NB4 (cell line): ENCODE results near the gene SLC52A1.
A peak's percentile ranks its signal among the peaks of the same experiment; 100 is the strongest.
"Not testable (repeated sequence)": the region's sequence is repeated elsewhere in the genome, so short reads cannot be mapped to it uniquely, and the experiment has no call there.

ENCODE experiments used
- DNase-seq: peaks from one replicate; pipeline ENCODE4 v3.0.0; 2010; ENCODE audit warnings: low read depth
- H3K4me3 ChIP-seq: one replicate; pipeline ENCODE4 v1.5.1; 2011; ENCODE audit warnings: mild to moderate bottlenecking, low read depth, low read length, moderate library complexity
- MYC ChIP-seq: IDR thresholded peaks from 2 replicates; pipeline ENCODE4 v1.6.1; 2011; ENCODE audit warnings: low read depth, low read length
- POLR2A ChIP-seq: IDR thresholded peaks from 2 replicates; pipeline ENCODE4 v1.6.1; 2011; ENCODE audit warnings: mild to moderate bottlenecking; ENCODE audit not compliant: insufficient read length; ENCODE audit errors: extremely low read depth
- TF ChIP-seq, protein P1 (sequence below): IDR thresholded peaks from one replicate; pipeline ENCODE4 v1.5.1; 2012; ENCODE audit warnings: low read depth, low read length
- TF ChIP-seq, protein P2 (sequence below): IDR thresholded peaks from 2 replicates; pipeline ENCODE4 v1.6.1; 2011; ENCODE audit warnings: low read depth, low read length

The SLC52A1 gene

DNA sequence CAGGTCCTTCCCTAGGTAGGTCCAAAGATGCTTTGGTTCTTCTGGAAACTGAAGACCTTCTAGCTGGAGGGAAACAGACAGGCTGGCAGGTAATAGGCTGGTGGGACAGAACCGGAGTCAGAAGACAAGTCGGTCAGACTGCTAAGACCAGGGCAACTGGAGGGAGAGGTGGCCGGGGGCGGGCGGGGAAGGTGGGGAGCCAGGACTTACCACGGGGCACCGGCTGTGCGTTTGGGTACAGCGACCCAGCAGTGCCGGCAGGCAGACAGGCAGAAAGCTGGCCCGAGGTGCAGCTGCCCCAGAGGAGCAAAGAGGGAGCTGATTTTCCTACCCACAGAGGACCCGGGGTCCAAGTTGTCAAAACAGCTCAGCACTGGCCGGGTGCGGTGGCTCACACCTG lies 575 bp downstream of the SLC52A1 start:
- TF ChIP-seq, protein P1, sequence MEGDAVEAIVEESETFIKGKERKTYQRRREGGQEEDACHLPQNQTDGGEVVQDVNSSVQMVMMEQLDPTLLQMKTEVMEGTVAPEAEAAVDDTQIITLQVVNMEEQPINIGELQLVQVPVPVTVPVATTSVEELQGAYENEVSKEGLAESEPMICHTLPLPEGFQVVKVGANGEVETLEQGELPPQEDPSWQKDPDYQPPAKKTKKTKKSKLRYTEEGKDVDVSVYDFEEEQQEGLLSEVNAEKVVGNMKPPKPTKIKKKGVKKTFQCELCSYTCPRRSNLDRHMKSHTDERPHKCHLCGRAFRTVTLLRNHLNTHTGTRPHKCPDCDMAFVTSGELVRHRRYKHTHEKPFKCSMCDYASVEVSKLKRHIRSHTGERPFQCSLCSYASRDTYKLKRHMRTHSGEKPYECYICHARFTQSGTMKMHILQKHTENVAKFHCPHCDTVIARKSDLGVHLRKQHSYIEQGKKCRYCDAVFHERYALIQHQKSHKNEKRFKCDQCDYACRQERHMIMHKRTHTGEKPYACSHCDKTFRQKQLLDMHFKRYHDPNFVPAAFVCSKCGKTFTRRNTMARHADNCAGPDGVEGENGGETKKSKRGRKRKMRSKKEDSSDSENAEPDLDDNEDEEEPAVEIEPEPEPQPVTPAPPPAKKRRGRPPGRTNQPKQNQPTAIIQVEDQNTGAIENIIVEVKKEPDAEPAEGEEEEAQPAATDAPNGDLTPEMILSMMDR: no peak
- TF ChIP-seq, protein P2, sequence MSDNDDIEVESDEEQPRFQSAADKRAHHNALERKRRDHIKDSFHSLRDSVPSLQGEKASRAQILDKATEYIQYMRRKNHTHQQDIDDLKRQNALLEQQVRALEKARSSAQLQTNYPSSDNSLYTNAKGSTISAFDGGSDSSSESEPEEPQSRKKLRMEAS: no peak
- TF ChIP-seq POLR2A (no peak), MYC (no peak)
- no peak for DNase-seq
- no peak overlapping the region for H3K4me3 ChIP-seq

DNA sequence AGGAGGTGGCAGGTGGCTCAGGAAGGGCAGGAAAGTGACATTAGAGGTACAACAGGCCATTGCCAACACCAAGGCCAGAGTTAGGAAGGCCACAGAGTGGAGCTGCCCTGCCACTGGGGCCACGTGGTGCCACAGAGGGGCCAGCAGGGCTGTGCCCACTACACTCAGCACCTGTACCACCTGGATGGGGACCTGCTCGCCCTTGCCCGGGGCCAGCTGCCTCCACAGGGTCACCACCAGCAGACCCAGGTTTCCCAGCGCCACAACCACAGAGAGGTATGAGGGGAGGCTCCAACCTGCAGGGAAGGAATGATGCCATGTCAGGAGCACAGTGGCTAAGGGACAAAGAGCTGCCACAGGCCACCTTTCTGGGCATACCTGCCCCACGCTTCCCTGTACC lies 1.2 kb downstream of the SLC52A1 start:
- no peak for DNase-seq
- TF ChIP-seq MYC: no peak
- TF ChIP-seq POLR2A: no peak
- TF ChIP-seq, protein P2: no peak
- TF ChIP-seq, protein P1: no peak
- H3K4me3 ChIP-seq: no peak overlapping the region

DNA sequence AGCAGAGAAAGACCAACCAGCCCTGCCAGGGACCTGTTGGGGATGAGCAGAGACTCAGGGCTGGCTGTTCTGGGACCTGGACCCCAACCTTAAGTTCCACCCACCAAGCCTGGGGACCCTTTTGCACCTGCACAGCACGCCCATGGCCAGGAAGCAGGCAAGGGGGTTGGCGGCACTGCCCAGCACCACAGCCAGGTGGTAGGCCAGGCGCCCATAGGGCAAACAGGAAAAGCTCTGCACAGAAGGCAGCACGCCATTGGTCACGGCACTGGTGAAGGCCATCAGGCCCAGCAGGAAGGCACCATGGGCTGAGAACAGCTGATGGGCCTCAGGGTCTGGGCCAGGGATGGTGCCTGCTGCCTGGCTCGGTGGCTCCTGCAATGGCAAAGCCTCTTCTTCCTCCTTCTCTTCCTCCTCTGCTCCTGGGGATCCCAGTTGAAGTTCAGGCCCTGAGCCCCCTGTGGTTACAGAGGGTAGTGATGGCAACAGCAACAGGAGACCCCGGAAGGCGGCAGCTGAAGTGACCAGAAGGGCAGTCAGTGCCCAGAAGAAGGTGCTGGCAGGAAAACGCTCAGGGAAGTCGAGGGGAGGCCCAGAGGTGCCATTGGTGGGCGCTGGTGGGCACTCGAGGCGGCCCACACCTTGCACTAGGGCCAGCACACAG lies 1.7 kb downstream of the SLC52A1 start:
- no peak for DNase-seq
- H3K4me3 ChIP-seq: no peak overlapping the region
- TF ChIP-seq, protein P1: no peak
- TF ChIP-seq MYC (no peak), POLR2A (no peak)
- TF ChIP-seq, protein P2: no peak

DNA sequence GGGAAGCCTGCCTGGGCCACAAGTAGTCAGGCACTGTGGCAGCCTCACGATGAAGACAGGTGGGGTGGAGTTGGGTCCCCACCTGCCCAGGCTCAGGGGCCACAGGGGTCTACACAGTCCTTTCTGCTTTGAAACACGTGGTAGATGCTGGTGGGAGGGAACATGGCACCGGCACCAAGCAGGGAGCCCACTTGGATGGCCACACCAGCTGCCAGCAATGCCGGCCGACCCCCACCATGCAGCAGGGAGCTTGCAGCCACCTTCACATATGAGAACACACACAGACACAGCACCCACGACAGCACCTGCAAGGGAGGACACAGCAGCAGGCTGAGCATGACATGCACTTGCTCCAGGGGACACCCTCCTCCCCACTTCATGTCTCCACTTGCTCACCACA lies 2.4 kb downstream of the SLC52A1 start:
- no peak overlapping the region for H3K4me3 ChIP-seq
- no peak for DNase-seq
- TF ChIP-seq MYC (no peak), POLR2A (no peak)
- TF ChIP-seq, protein P1: no peak
- TF ChIP-seq, protein P2: no peak

DNA sequence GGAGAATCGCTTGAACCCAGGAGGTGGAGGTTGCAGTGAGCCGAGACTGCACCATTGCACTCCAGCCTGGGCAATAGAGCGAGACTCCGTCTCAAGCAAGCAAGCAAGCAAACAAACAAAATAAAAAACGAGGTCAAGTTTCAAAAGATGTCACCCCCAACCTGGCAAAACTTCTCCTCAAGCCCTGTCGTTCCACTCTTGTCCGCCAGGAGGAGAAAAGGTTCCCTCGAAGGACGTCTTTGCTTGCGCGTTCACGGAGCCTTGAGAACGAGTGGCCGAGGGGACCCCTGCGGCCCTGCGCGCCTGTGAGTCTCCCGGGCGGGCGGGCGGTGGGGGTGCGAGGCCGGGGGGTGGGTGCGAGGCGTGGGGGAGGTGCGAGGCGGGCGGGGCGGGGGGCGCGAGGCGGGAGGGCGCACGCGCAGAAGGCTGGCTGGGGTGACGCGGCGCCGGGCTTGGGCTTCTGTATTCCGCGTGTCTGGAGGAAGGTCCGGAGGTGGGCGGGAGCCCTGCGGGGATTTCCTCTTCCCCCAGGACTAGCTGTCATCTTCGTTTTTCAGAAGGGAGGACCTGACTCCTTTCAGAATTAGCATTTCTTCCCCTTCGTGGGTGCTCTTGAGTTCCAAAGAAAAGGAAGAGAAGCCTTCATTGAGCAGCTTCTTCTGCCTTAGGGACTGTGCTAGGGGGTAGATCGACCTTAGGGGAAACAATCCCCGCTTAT lies 3.7 kb downstream of the SLC52A1 start:
- peak; percentile 84 for DNase-seq
- TF ChIP-seq, protein P1: peak; percentile 48
- no peak for TF ChIP-seq MYC
- TF ChIP-seq, protein P2: peak; percentile 19
- peak overlapping the region; percentile 35 for H3K4me3 ChIP-seq

DNA sequence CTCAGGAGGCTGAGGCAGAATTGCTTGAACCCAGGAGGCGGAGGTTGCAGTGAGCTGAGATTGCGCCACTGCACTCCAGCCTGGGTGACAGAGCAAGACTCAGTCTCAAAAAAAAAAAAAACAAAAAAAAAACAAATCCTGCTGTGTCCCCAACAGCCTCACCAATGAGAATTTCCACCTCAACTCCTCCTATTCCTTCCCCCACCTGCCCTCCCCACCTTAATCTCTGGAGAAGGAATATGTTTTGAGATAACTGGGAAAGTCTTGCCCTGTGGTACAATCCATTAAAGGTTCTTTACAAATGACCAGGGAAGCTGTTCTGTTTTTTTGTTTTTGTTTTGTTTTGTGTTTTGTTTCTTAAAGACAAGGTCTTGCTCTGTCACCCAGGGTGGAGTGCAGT lies 5.1 kb downstream of the SLC52A1 start:
- not testable (repeated sequence) for H3K4me3 ChIP-seq, DNase-seq
